Body of pancreas (tissue), 4 donors: ENCODE results near the gene CDK11B.
"Not testable (repeated sequence)": the region's sequence is repeated elsewhere in the genome, so short reads cannot be mapped to it uniquely, and the experiment has no call there.

Experiments
- CTCF ChIP-seq, 7 experiments: fragments of 450-650 bp in 4 of 7; fragments of 200-600 bp in 3 of 7; sonication (generic) in 3 of 7; IDR thresholded peaks; one replicate each; pipeline ENCODE4 v1.5.1; 2016 to 2019; ENCODE audit warnings: antibody characterized with exemption in 7 of 7
- POLR2A ChIP-seq, 3 donors: fragments of 450-650 bp; IDR thresholded peaks; one replicate each; pipeline ENCODE4 v1.6.1; 2016; ENCODE audit warnings: antibody characterized with exemption in 3 of 3, mild to moderate bottlenecking in 2 of 3

DNA sequence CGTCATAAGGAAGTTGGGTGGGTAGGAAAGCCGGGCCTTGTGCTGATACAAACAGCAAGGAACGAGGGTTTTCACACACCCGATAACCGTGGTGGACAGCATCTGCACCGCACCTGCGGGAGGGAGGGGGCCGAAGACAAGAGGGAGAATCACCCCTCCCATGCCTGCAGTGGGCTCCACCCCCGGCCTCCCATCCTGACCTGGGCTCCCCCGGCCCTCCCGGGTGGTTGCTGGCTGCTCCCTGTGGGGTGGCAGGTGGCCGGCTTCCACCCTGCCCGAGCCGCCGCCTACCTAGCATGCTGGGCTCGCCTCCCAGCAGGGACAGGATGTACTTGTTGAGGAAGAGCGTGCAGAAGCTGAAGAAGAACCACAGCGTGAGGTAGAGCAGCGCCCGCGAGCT lies 17.3 kb upstream of the CDK11B start:
- not testable (repeated sequence) for TF ChIP-seq CTCF, POLR2A (IDR thresholded peaks at IDR 0.05)
